ENCODE measurements around the gene NLRC5. TPM values are rescaled to one million over a fixed set of nuclear protein-coding genes. Genes with fewer than 3 reads are reported as not detected.

NLRC5 gene
- polyA plus RNA-seq, 1 donor from 2014 or later: 134 TPM

DNA sequence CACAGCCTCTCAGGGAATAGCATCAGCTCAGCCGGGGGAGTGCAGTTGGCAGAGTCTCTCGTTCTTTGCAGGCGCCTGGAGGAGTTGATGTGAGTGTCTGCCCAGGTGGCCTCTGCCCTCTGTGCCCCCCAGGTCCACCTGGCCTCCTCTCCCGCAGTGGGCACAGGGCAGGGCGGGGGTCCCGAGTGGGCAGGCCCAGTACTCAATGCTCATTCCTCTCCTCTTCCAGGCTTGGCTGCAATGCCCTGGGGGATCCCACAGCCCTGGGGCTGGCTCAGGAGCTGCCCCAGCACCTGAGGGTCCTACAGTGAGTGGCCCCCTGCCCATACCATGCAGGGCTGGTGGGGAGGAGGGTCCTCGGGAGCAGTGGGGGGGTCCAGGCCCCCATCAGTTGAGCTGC lies 88.4 kb downstream of the NLRC5 start:
- Mint-ChIP-seq H3K36me3 (peaks cover 2% of the 10 kb centered on the region), H3K27ac (peak overlapping the region in 1 of 3 donors; percentile 16), H3K27me3 (no peaks in the 10 kb centered on the region), H3K4me1 (peaks cover 0 to 3% (median 0%) of the 10 kb centered on the region in 3 donors), H3K4me3 (no peak overlapping the region), H3K9me3 (no peaks in the 10 kb centered on the region)

GRCh38 chr16:57081744-57082143 lies 92.4 kb downstream of the NLRC5 start:
- H3K36me3 Mint-ChIP-seq: peaks cover 2% of the 10 kb centered on the region
- H3K4me3 Mint-ChIP-seq: no peak overlapping the region
- H3K27ac Mint-ChIP-seq: no peak overlapping the region
- peaks cover 4 to 7% (median 6%) of the 10 kb centered on the region in 3 donors for H3K4me1 Mint-ChIP-seq
- H3K27me3 Mint-ChIP-seq: no peaks in the 10 kb centered on the region
- H3K9me3 Mint-ChIP-seq: no peaks in the 10 kb centered on the region

GRCh38 chr16:57082664-57083063 lies 93.3 kb downstream of the NLRC5 start:
- Mint-ChIP-seq H3K36me3 (peaks cover 2% of the 10 kb centered on the region), H3K9me3 (no peaks in the 10 kb centered on the region), H3K4me3 (no peak overlapping the region), H3K27ac (no peak overlapping the region), H3K27me3 (no peaks in the 10 kb centered on the region), H3K4me1 (peaks cover 4 to 7% (median 6%) of the 10 kb centered on the region in 3 donors)

- no peaks in the 10 kb centered on the region for H3K9me3 Mint-ChIP-seq
- peaks cover 4 to 7% (median 6%) of the 10 kb centered on the region in 3 donors for H3K4me1 Mint-ChIP-seq
- H3K36me3 Mint-ChIP-seq: peaks cover 2% of the 10 kb centered on the region
- peak overlapping the region; percentile 16 to 75 (median 59) for H3K27ac Mint-ChIP-seq
- H3K27me3 Mint-ChIP-seq: no peaks in the 10 kb centered on the region
- H3K4me3 Mint-ChIP-seq: no peak overlapping the region
Observed at GRCh38 chr16:57083485-57084126, 94.2 kb downstream of the NLRC5 start.

DNA sequence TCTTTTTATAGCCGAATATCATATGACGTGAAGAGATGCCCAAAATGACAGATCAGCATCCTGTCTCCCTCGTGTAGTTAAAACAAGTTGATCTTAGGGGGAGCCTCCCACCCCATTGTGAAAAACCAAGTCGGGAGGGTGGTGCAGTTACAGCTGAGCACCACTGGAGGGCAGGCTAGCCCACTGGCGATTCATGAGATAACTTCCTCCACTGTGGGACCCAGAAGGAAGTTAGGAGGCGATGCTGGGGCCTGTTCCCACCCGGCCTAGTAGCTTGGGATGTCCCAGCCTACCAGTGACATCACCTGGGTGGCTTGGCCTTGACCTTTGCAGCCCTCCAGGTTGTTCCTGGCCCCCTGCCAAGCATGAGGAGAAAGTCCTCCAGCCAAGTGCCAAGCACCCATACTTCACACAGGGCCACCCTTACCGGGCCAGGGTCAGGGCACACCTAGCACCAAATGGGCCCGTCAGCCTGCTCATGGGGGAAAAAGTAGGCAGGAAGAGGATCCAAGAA lies 95.0 kb downstream of the NLRC5 start:
- Mint-ChIP-seq H3K27me3 (peaks cover 3% of the 10 kb centered on the region), H3K9me3 (no peaks in the 10 kb centered on the region), H3K4me1 (peaks cover 4 to 8% (median 6%) of the 10 kb centered on the region in 3 donors), H3K27ac (peak overlapping the region; percentile 16 to 75 (median 21)), H3K36me3 (peaks cover 2% of the 10 kb centered on the region), H3K4me3 (no peak overlapping the region)

DNA sequence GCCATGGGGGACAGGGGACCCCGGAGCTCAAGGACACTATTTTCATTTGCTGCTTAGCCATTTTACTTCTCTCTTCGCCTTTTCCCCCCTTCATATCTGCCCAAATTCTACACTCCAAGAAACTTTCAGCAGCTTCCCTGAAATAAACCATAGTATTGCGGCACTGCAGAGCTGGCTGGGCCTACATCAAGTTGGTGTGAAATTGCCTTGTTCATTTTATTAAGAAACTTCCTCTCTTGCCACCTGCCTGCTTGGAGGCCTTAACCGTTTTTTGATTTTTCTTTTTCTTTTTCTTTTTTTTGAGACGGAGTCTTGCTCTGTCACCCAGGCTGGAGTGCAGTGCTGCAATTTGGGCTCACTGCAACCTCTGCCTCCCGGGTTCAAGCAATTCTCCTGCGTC lies 95.6 kb downstream of the NLRC5 start:
- Mint-ChIP-seq H3K4me1 (peaks cover 4 to 6% (median 5%) of the 10 kb centered on the region in 3 donors), H3K27me3 (peaks cover 3% of the 10 kb centered on the region), H3K9me3 (no peaks in the 10 kb centered on the region), H3K4me3 (peak overlapping the region in 1 of 4 donors; percentile 25), H3K36me3 (peaks cover 2% of the 10 kb centered on the region), H3K27ac (peak overlapping the region in 1 of 3 donors; percentile 59)

DNA sequence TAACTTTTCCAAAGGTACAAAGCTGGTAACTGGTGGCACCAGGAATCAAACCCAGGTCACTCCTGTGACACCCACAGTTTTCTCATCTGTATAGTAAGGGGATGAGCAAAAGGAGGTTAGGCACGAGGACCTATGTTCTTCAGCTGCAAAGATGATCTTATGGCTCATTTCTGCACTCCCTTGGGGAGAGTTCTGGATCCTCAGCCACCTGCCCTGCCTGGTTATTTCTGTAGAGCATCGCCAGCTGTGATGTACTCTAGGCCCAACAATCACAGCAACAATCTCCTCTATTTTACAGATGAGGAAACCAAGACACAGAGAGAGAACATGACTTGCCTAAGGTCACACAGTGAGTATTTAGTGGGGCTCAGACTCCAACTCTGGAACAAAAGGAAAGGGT lies 97.6 kb downstream of the NLRC5 start:
- H3K9me3 Mint-ChIP-seq: no peaks in the 10 kb centered on the region
- H3K4me3 Mint-ChIP-seq: peak overlapping the region in 2 of 4 donors; percentile 19 to 24
- peaks cover 4 to 9% (median 5%) of the 10 kb centered on the region in 3 donors for H3K4me1 Mint-ChIP-seq
- peaks cover 10% of the 10 kb centered on the region for H3K27me3 Mint-ChIP-seq
- peaks cover 2% of the 10 kb centered on the region for H3K36me3 Mint-ChIP-seq
- H3K27ac Mint-ChIP-seq: peak overlapping the region in 1 of 3 donors; percentile 24

GRCh38 chr16:57089406-57089805 lies 100.0 kb downstream of the NLRC5 start:
- Mint-ChIP-seq H3K9me3 (no peaks in the 10 kb centered on the region), H3K27ac (peak overlapping the region in 1 of 3 donors; percentile 30), H3K4me3 (peak overlapping the region in 1 of 4 donors; percentile 22), H3K4me1 (peaks cover 1 to 4% (median 3%) of the 10 kb centered on the region in 3 donors), H3K27me3 (peaks cover 18% of the 10 kb centered on the region), H3K36me3 (peaks cover 2% of the 10 kb centered on the region)

- peaks cover 1 to 3% (median 1%) of the 10 kb centered on the region in 3 donors for H3K4me1 Mint-ChIP-seq
- H3K36me3 Mint-ChIP-seq: peaks cover 4% of the 10 kb centered on the region
- peak overlapping the region in 1 of 3 donors; percentile 66 for H3K27ac Mint-ChIP-seq
- peak overlapping the region; percentile 55 to 83 (median 80) for H3K4me3 Mint-ChIP-seq
- H3K9me3 Mint-ChIP-seq: no peaks in the 10 kb centered on the region
- peaks cover 22% of the 10 kb centered on the region for H3K27me3 Mint-ChIP-seq
Observed at GRCh38 chr16:57091200-57091974, 102.0 kb downstream of the NLRC5 start.

DNA sequence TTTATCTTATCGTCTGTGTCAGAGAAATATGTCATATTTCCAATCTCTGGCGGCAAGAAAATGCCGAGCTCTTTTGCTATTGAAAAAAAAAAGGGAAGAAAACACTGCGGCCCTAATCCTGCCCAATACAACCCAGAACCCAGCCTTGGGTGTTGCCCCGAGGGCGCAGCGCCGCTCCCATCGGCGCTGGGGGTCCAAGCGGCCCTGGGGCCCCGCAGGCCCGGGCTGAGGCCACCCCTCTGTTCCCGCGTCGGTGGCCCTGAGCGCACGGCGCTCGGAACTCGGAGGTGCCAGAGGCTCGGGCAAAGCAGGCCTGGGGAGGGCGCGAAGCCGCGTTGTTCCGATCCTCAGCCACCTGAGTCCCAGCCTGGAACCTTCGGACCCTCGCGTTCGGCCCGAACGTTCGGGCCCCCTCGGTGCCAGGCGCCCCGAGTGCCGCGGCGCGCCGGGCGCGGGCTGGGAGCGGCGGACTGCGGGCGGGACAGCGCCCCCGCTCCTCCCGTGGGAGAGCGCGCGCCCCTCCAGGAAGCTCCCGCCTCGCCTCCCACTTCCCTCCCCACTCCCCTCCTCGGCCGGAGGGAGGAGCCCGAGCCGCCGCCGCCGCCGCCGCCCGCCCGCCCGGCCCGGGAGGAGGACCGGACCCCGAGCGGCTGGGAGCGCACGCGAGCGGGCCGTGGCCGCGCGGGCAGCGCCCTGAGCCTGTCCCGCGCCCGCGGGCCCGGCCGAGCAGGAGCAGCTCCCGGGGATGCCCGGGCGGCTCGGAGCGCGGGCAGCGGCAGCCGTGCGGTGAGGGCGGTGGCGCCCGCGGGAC lies 102.8 kb downstream of the NLRC5 start, which contains the start of gene CPNE2:
CPNE2 (plus strand) TSS at position 609 of the 811 bp plus-strand sequence. CDS start 18,160 bp downstream, outside the sequence.
- H3K4me3 Mint-ChIP-seq: peak within 1 kb of the TSS; percentile 78 to 89 (median 84)

GRCh38 chr16:57092786-57093411 lies 103.5 kb downstream of the NLRC5 start:
- peaks cover 4% of the 10 kb centered on the region for H3K36me3 Mint-ChIP-seq
- H3K4me3 Mint-ChIP-seq: peak overlapping the region; percentile 43 to 89 (median 80)
- H3K4me1 Mint-ChIP-seq: peaks cover 1 to 3% (median 1%) of the 10 kb centered on the region in 3 donors
- H3K27me3 Mint-ChIP-seq: peaks cover 22% of the 10 kb centered on the region
- peak overlapping the region in 1 of 3 donors; percentile 43 for H3K27ac Mint-ChIP-seq
- no peaks in the 10 kb centered on the region for H3K9me3 Mint-ChIP-seq

More for the DNA sequence above, 102.8 kb downstream of the NLRC5 start, which contains the start of gene CPNE2:
- Mint-ChIP-seq H3K36me3 (peaks cover 4% of the 10 kb centered on the region), H3K27ac (peak within 1 kb of the TSS in 2 of 3 donors; percentile 43 to 66), H3K4me1 (peaks cover 1 to 3% (median 1%) of the 10 kb centered on the region in 3 donors), H3K27me3 (peaks cover 22% of the 10 kb centered on the region), H3K9me3 (no peaks in the 10 kb centered on the region)

DNA sequence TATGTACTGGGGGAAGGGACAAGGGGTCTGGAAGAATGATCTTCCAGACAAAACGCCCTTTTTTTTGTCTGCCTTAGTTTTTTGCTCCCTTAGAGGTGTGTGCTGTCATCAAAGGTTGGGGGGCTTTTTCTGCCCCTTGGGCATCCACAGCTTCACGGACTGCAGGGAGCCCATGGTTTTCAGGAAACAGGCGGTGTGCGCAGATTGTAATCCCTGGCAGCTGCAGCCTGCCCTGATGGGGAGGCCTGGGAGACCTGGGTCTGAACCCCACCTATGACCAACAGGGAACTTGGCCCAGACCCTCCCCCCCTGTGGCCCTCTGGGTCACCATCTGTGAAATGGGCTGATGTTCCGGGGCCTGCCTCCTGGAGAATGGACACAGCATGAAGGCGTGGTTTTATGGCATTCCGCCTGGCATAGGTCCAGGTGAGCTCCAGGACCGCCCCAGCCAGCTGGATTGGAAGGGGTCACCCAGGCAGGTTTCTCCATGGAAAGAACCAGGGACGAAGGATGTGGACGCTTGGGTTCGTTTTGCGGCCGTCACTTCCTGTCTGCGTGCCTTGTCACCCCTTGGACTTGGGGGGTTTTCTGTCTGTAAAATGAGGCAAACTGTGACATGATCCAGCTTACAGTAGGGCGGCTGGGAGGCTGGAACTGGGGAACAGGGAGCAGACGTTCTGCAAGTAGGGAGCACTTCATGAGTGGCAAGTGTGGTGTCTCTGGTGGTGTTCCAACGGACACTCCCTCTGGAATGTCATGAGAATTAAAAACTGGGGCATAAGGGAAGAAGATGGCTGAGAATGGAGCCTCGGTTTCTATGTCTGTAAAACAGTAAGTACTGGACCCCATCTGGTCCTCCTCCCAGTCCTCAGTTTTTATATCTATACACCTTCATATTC lies 104.6 kb downstream of the NLRC5 start:
- no peaks in the 10 kb centered on the region for H3K9me3 Mint-ChIP-seq
- peaks cover 4% of the 10 kb centered on the region for H3K36me3 Mint-ChIP-seq
- peak overlapping the region in 1 of 3 donors; percentile 43 for H3K27ac Mint-ChIP-seq
- H3K4me3 Mint-ChIP-seq: peak overlapping the region; percentile 58 to 89 (median 80)
- peaks cover 0 to 3% (median 3%) of the 10 kb centered on the region in 3 donors for H3K4me1 Mint-ChIP-seq
- peaks cover 21% of the 10 kb centered on the region for H3K27me3 Mint-ChIP-seq

DNA sequence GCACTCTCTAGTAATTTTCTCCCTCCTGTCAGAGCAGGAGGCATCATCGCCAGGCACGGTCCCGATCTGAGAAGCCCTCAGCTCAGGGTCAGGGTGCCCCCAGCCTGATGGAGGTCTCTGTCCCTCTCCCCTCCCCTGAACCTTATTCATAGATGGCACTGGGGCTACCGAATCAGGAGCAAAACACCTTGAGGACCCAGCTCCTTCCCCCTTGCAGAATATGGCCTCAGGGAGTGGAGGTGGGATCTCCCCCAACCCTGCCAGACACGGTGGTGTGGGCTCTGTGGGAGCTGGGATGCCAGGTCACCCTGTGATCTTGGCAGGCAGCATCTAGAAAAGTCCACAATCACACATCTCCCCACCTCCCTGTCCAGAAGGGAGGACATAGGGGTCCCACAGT lies 105.6 kb downstream of the NLRC5 start:
- Mint-ChIP-seq H3K9me3 (no peaks in the 10 kb centered on the region), H3K4me3 (peak overlapping the region in 3 of 4 donors; percentile 39 to 66 (median 58)), H3K27ac (no peak overlapping the region)

More for the DNA sequence above, 105.6 kb downstream of the NLRC5 start:
- H3K36me3 Mint-ChIP-seq: peaks cover 4% of the 10 kb centered on the region
- peaks cover 19% of the 10 kb centered on the region for H3K27me3 Mint-ChIP-seq
- peaks cover 0 to 3% (median 3%) of the 10 kb centered on the region in 3 donors for H3K4me1 Mint-ChIP-seq

Data from IgD-negative memory B cell (primary cell).